Hepatocyte (in vitro differentiated cells): ENCODE results near the gene CYP27B1. TPM values are rescaled to one million over a fixed set of nuclear protein-coding genes. Genes with fewer than 3 reads are reported as not detected.
"Not testable (repeated sequence)": the region's sequence is repeated elsewhere in the genome, so short reads cannot be mapped to it uniquely, and the experiment has no call there.

Source experiments
- DNase-seq: peaks from one replicate; pipeline ENCODE4 v3.0.0-alpha.2; 2016; ENCODE audit warnings: low spot score
- H2AFZ ChIP-seq: fragments of 200-600 bp; sonication (generic); 2 replicates; pipeline ENCODE4 v1.6.0; 2016; ENCODE audit warnings: antibody characterized with exemption, mild to moderate bottlenecking
- H3K27ac ChIP-seq: fragments of 200-600 bp; sonication (generic); 2 replicates; pipeline ENCODE4 v1.5.1; 2016; ENCODE audit warnings: mild to moderate bottlenecking
- H3K27me3 ChIP-seq: fragments of 200-600 bp; sonication (generic); 2 replicates; pipeline ENCODE4 v1.6.1; 2016
- H3K36me3 ChIP-seq: fragments of 200-600 bp; sonication (generic); replicated peaks from 2 replicates; pipeline ENCODE4 v1.5.1; 2016; ENCODE audit warnings: low read depth; ENCODE audit not compliant: insufficient read depth
- H3K4me1 ChIP-seq: fragments of 200-600 bp; sonication (generic); 2 replicates; pipeline ENCODE4 v1.5.1; 2016; ENCODE audit warnings: mild to moderate bottlenecking, moderate library complexity; ENCODE audit not compliant: insufficient read depth
- H3K4me2 ChIP-seq: fragments of 200-600 bp; sonication (generic); 2 replicates; pipeline ENCODE4 v1.6.0; 2016
- H3K4me3 ChIP-seq: fragments of 200-600 bp; sonication (generic); 2 replicates; pipeline ENCODE4 v1.5.1; 2016; ENCODE audit warnings: mild to moderate bottlenecking
- H3K79me2 ChIP-seq: fragments of 200-600 bp; sonication (generic); 2 replicates; pipeline ENCODE4 v1.6.0; 2017; ENCODE audit warnings: mild to moderate bottlenecking
- H3K9me2 ChIP-seq: fragments of 200-600 bp; sonication (generic); replicated peaks from 2 replicates; pipeline ENCODE4 v1.6.0; 2017; ENCODE audit warnings: mild to moderate bottlenecking; ENCODE audit not compliant: insufficient read depth
- H3K9me3 ChIP-seq: fragments of 200-600 bp; sonication (generic); 2 replicates; pipeline ENCODE4 v1.5.1; 2016; ENCODE audit warnings: low read depth, mild to moderate bottlenecking
- H4K20me1 ChIP-seq: fragments of 200-600 bp; sonication (generic); 2 replicates; pipeline ENCODE4 v1.6.0; 2016; ENCODE audit warnings: mild to moderate bottlenecking; ENCODE audit not compliant: insufficient read depth, poor library complexity, severe bottlenecking
- CTCF ChIP-seq: fragments of 200-600 bp; sonication (generic); IDR thresholded peaks from 2 replicates; pipeline ENCODE4 v1.5.1; 2016; ENCODE audit warnings: antibody characterized with exemption, mild to moderate bottlenecking; ENCODE audit not compliant: poor library complexity
- EZH2 ChIP-seq: fragments of 200-600 bp; sonication (generic); IDR thresholded peaks from 2 replicates; pipeline ENCODE4 v1.6.1; 2016; ENCODE audit warnings: antibody characterized with exemption, mild to moderate bottlenecking, borderline replicate concordance
- EZH2phosphoT487 ChIP-seq: fragments of 200-600 bp; sonication (generic); IDR thresholded peaks from one replicate; pipeline ENCODE4 v1.6.1; 2018; ENCODE audit warnings: antibody characterized with exemption, mild to moderate bottlenecking, low read depth, moderate library complexity; ENCODE audit not compliant: unreplicated experiment, severe bottlenecking
- WGBS: methylation state at CpG from one replicate; pipeline ENCODE4 v1.1.6; 2016; ENCODE audit warnings: low lambda C conversion rate; ENCODE audit errors: missing lambda C conversion rate; 5-methylcytosine and 5-hydroxymethylcytosine counted together
- polyA plus RNA-seq: library from polyadenylated mRNA; unstranded; fragments of >200 nt; fragmentation: Nextera tagmentation; extraction: Ambion mirVana; gene quantifications from 2 replicates; pipeline ENCODE4 v1.2.1, GENCODE V29; 2016
- total RNA-seq: library from RNA; depleted of rRNA; stranded (reverse); fragments of >200 nt; gene quantifications from 2 replicates; pipeline ENCODE4 v1.2.3, GENCODE V29; 2014

Gene CYP27B1
- total and polyA plus RNA-seq, 2 experiments from 2014 or later = 0.23 to 2.3 TPM

- Histone ChIP-seq H3K4me3 (no peak overlapping the region), H3K36me3 (no peaks in the 10 kb centered on the region), H3K9me2 (no peaks in the 10 kb centered on the region), H2AFZ (no peak overlapping the region), H3K4me1 (peaks cover 5% of the 10 kb centered on the region), H4K20me1 (no peaks in the 10 kb centered on the region), H3K9me3 (no peaks in the 10 kb centered on the region), H3K4me2 (no peak overlapping the region), H3K79me2 (peaks cover 5% of the 10 kb centered on the region), H3K27me3 (no peaks in the 10 kb centered on the region), H3K27ac (no peak overlapping the region)
- no peak for TF ChIP-seq CTCF
- TF ChIP-seq EZH2 = no peak
- no peak for TF ChIP-seq EZH2phosphoT487
- WGBS = 92% methylated on average over 2 of the region's 2 CpGs
- no peak for DNase-seq
Observed at GRCh38 chr12:57776247-57776587, 9.3 kb upstream of the CYP27B1 start.

DNA sequence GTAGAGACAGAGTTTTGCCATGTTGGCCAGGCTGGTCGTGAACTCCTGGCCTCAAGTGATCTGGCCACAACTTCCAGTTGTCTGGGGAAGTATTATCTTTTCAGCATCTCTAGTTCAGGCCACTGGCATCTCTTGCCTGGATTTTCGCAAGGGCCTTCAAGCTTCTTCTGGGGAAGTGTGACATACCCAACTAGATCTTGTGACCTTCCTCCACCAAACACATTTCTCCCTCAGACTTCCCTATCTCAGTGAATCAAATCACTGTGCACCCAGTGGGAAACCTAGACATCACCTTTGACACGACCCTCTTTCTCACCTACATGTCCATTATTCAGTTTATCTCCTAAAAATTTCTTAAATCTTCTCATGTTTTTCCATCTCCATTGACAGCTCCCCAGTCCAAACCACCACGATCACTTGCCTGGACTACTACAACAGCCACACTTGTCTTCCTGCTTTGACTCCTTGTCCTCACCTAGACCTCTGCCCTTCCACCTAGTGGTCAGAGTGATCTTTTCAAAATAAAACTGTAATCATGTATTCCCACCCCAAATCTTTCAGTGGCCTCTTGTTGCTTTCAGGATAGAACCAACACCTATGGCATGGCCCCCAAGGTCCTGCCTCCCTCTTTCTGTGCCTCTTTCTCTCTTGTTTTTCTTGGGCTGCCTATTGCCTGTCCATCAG is 8.8 kb upstream of the CYP27B1 start:
- Histone ChIP-seq H3K9me3 (no peaks in the 10 kb centered on the region), H3K4me2 (no peak overlapping the region), H3K4me3 (no peak overlapping the region), H3K36me3 (no peaks in the 10 kb centered on the region), H3K4me1 (peaks cover 5% of the 10 kb centered on the region), H4K20me1 (no peaks in the 10 kb centered on the region), H2AFZ (no peak overlapping the region), H3K79me2 (peaks cover 9% of the 10 kb centered on the region), H3K27me3 (no peaks in the 10 kb centered on the region), H3K9me2 (no peaks in the 10 kb centered on the region), H3K27ac (no peak overlapping the region)
- DNase-seq = no peak
- TF ChIP-seq CTCF (no peak), EZH2 (no peak), EZH2phosphoT487 (no peak)
- WGBS = 94% methylated on average over 4 of the region's 4 CpGs

DNA sequence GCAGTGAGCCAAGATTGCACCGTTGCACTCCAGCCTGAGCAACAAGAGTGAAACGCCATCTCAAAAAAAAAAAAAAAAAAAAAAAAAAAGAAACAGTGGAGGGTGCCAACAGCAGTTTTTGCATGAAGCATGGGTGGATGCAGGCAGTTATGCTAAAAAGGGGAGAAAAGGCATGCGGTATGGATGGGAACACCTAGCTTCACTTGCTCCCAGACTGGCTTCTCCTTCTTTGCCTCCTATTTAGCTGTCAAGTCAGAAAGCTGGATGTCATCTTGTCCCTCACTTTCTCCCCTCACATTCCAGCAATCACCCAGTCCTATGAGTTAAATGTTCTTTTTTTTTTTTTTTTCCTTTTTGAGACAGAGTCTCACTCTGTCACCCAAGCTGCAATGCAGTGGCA is 8.2 kb upstream of the CYP27B1 start:
- no peaks in the 10 kb centered on the region for H4K20me1 ChIP-seq
- WGBS = 100% methylated on average over 2 of the region's 3 CpGs

GRCh38 chr12:57774634-57775033 is 7.8 kb upstream of the CYP27B1 start:
- not testable (repeated sequence) for H3K4me1 ChIP-seq, H3K4me2 ChIP-seq, H3K9me2 ChIP-seq, H3K4me3 ChIP-seq, H3K36me3 ChIP-seq, H2AFZ ChIP-seq, H3K27me3 ChIP-seq, H3K9me3 ChIP-seq, H4K20me1 ChIP-seq, H3K27ac ChIP-seq, DNase-seq
- 95% methylated on average over 11 of the region's 11 CpGs for WGBS
- H3K79me2 ChIP-seq = peaks cover 14% of the 10 kb centered on the region

More for the DNA sequence above, 8.2 kb upstream of the CYP27B1 start:
- H3K79me2 ChIP-seq = peaks cover 14% of the 10 kb centered on the region
- TF ChIP-seq CTCF = no peak
- TF ChIP-seq EZH2phosphoT487 = no peak
- no peak for TF ChIP-seq EZH2
- no peak overlapping the region for H3K4me2 ChIP-seq
- H3K4me3 ChIP-seq = no peak overlapping the region
- no peak overlapping the region for H2AFZ ChIP-seq
- H3K27ac ChIP-seq = no peak overlapping the region
- H3K9me3 ChIP-seq = no peaks in the 10 kb centered on the region
- peaks cover 5% of the 10 kb centered on the region for H3K4me1 ChIP-seq
- H3K36me3 ChIP-seq = no peaks in the 10 kb centered on the region
- no peaks in the 10 kb centered on the region for H3K27me3 ChIP-seq
- H3K9me2 ChIP-seq = no peaks in the 10 kb centered on the region
- DNase-seq = no peak
